GM18873 (cell line): ENCODE measurements around the gene RYR1.
"Not testable (repeated sequence)": the region's sequence is repeated elsewhere in the genome, so short reads cannot be mapped to it uniquely, and the experiment has no call there.

ENCODE experiments used
- ATAC-seq: cut with Tn5 transposase; IDR thresholded peaks from one replicate; pipeline ENCODE4 v1.9.1; 2021; ENCODE audit warnings: mild to moderate bottlenecking, moderate library complexity, moderate number of reproducible peaks; ENCODE audit not compliant: unreplicated experiment, low FRiP score

RYR1 gene

DNA sequence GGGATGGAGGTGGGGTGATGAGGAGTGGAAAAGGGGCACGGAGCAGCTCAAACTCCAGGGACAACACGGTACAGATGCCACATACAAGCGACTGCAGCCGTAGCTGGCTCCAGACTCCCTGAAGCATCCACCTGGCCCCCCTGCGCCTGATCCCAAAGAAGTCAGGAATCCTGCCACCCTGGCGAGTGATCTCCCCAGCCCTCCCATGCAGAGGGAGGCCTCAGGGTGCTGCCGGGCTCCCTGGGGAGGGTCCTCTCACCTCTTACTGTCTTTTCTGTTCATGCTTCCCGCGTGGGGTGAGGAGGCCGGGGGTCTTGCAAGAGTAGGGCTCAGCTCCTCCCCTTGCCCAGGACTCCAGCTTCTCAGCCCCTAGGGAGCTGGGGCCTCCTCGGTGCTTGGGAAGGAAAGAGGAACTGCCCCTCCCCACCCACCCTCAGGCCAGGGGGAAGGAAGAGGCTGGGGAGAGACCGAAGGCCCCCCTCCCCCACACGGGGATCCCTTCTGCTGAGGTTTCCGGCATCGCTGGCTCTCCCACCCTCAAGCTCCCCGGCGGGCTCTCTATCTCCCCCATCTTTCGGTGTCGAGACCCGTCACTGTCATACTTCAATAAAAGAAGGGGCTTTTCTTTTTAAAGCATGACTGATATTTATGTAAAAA is 7.6 kb upstream of the RYR1 start, which contains the start of gene RASGRP4:
Gene RASGRP4, minus strand, starts transcription at position 410 of the 657 bp plus-strand sequence. Its CDS starts 128 bp downstream, at position 282.
- ATAC-seq = no peak

- not testable (repeated sequence) for ATAC-seq
Measured at GRCh38 chr19:38427035-38427677, 6.3 kb upstream of the RYR1 start.

- ATAC-seq = no peak
Measured at GRCh38 chr19:38429055-38429810, 4.3 kb upstream of the RYR1 start.

DNA sequence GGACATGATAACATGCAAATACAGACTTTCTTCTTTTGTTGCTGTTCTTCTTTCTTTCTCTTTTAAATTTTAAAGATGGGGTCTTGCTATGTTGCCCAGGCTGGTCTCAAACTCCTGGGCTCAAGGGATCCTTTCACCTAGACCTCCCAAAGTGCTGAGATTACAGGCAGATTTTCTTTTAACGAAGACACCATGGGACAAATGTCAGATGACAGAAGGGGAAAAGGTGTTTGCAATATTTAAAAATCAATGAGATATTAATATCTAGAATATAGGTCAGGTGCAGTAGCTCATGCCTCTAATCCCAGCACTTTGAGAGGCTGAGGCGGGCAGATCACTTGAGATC is 3.7 kb upstream of the RYR1 start:
- ATAC-seq = no peak

DNA sequence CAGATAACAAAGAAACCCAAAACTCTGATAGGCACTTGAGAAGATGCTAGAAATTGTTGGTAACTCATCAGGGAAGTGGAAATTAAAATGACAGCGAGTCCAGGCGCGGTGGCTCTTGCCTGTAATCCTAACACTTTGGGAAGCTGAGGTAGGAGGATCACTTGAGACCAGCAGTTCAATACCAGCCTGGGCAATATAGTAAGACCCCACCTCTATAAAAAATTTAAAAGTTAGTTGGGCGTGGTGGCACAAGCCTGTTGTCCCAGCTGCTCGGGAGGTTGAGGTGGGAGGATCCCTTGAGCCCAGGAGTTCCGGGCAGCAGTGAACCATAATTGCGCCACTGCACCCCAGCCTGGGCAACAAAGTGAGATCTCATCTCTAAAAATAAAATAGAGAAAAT is 2.6 kb upstream of the RYR1 start:
- no peak for ATAC-seq

DNA sequence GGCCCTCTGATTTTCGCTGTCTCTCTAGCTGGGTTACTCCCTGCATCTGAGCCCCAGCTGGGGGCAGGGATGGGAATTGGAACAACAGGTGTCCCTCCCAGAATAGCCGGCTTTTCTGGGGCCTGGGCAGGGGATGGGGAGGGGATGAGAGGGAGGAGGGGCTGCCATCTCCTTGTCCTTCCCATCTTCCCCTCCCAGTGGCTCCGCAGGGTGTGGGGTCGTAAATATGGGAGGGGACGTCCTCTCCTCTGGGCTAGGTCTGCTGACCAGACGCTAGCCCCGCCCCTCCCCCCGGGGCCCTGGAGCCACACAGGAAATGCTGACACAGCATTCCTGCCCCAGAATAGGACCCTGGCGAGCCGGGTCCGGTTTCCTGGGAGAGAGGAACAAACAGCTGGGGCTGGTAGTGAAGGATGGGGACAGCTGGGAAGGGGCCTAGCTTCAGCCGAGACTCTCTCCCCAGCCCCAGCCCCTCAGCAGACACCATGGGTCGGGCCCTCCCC is 1.1 kb downstream of the RYR1 start:
- no peak for ATAC-seq

DNA sequence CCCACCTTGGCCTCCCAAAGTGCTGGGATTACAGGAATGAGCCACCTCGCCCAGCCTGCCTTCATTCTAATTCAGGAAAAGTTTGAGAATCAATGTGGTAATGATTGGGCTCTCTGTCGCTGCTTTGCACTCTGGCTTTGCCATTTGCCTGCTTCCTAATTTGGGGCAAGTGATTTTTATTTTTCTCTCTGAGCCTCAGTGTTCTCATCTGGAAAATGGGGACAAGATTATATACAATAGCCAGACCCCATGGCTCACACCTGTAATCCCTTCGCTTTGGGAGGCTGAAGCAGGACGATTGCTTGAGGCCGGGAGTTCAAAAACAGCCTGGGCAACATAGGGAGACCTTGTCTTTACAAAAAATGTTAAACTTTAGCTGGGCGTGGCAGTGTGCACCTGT is 3.8 kb downstream of the RYR1 start:
- no peak for ATAC-seq

GRCh38 chr19:38437917-38438316 is 4.4 kb downstream of the RYR1 start:
- no peak for ATAC-seq

- no peak for ATAC-seq
Measured at GRCh38 chr19:38440592-38440991, 7.1 kb downstream of the RYR1 start.

- no peak for ATAC-seq
Measured at GRCh38 chr19:38441657-38442348, 8.3 kb downstream of the RYR1 start.

DNA sequence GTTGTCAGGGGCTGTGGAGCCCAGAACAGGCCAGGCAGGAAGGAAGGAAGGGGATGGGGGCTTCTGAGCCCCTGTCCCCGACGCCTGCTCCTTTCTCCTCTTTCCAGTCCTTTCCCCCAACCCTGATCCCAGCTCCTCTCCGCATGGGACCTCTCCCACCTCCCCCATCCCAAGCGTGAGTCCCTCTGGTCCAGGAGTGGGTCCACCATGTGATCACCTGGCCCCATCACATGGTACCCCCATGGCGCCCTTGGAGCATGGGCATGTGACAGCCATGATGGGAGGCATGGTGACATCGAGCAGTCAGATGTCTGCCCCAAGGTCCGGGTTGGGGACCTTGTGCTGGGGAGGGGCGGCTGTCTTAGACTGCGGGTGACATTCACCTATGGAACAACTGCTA is 9.2 kb downstream of the RYR1 start:
- ATAC-seq = no peak

DNA sequence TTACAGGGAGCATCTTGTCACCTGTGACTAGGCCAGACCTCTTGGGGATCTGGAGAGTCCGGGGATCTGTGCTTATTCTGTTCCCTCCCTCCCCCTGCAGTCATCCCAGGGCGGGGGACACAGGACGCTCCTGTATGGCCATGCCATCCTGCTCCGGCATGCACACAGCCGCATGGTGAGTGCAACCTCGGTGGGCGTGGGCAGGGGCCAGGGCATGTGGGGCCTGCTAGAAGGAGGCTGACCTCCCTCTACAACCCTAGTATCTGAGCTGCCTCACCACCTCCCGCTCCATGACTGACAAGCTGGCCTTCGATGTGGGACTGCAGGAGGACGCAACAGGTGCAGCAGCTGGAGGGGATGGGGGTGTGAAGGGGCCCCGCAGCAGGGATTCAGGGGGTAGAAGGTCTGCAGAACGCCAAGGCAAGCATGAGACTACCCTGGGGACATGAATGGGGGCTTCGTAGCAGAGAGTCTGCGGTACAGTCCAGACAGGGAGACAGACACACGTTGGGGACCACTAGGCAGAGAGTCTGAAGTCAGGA is 10.0 kb downstream of the RYR1 start:
- no peak for ATAC-seq

DNA sequence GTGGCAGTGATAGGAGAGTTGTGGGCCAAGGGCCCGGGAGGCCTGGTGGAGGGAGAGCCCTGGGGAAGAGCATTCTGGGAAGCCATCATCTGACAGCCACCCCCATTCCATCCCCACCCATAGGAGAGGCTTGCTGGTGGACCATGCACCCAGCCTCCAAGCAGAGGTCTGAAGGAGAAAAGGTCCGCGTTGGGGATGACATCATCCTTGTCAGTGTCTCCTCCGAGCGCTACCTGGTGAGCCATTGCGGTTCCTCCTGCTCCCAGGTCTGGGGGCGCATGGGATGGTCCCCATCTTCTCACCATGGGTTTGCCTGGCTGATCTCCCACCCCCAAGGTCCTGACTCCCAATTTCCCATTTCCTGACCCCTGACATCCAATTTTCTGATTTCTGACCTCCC is 10.5 kb downstream of the RYR1 start:
- no peak for ATAC-seq

DNA sequence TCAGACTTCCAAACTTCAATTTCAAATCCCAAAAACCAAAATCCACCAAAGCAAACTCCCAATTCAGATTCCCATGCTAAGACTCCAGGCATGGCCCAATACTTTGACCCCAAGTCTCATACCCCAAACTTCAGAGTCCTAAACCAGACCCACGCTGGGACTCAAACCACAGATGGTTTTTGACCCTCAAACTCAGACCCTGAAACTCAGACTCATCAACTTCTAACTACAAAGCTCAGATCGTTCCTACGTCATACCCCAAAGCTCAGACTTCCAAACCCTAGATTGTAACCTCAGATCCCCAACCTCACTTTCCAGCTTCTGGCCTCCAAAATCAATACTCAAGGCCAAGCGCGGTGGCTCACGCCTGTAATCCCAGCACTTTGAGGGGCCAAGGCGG is 11.9 kb downstream of the RYR1 start:
- no peak for ATAC-seq

DNA sequence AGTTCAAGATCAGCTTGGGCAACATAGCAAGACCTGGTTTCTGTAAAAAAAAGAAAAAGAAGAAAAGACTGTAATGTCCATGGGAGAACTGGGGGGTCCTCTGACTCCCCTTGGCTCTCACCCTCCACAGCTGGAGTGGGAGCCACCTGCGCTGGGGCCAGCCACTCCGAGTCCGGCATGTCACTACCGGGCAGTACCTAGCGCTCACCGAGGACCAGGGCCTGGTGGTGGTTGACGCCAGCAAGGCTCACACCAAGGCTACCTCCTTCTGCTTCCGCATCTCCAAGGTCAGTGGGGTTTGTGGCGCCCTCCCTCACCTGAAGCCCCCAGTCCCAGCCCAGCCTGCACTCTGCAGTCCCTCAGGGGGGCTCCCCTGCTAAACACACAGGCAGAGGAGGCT is 14.7 kb downstream of the RYR1 start:
- ATAC-seq = no peak

DNA sequence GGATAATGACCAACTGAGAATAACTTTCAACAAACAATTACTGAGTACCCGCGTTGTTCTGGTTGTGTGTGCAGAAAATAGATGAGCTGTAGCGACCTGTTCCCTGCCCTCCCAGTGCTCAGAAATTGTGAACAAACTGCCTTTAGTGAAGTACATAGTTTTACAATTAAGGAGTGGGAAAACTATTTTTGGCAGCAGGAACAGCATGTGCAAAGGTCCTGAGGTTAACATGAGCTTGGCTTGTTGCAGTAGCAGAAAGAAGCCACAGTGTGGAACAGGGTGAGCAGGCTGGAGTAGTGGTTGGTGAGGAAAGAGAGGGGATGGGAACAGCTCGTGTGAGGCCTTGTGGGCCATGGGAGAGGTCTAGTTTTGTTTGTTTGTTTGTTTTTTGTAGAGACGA is 16.0 kb downstream of the RYR1 start:
- no peak for ATAC-seq

- no peak for ATAC-seq
Measured at GRCh38 chr19:38451036-38451435, 17.5 kb downstream of the RYR1 start.

DNA sequence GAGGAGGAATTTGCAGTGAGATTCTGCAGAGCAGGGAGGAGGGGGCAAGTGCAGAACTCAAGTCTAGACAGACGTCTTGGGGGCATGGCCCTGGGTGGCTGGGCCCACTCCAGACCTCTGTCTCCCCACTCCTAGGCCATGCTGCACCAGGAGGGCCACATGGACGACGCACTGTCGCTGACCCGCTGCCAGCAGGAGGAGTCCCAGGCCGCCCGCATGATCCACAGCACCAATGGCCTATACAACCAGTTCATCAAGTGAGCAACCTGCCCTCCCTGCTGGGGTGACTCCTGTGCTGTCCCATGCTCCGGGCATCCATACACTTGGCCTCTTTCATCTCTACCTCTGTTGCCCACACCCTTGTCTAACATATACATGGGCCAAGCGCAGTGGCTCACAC is 18.1 kb downstream of the RYR1 start:
- no peak for ATAC-seq

GRCh38 chr19:38452430-38453366 is 19.2 kb downstream of the RYR1 start:
- no peak for ATAC-seq

- no peak for ATAC-seq
Measured at GRCh38 chr19:38453596-38453995, 20.1 kb downstream of the RYR1 start.
